Activated T-helper 1 cell treated with Interleukin-2 at 50 U/mL for 16 hours (primary cell): ENCODE measurements around the gene FAM43B.

Experiments
- DNase-seq: peaks from one replicate; pipeline ENCODE4 v3.0.0-alpha.2; 2020; ENCODE audit warnings: low read depth

Gene FAM43B

GRCh38 chr1:20593756-20594155 is 41.4 kb downstream of the FAM43B start:
- DNase-seq, result no peak

GRCh38 chr1:20594746-20595145 is 42.4 kb downstream of the FAM43B start:
- DNase-seq, result no peak

- DNase-seq, result no peak
Observed at GRCh38 chr1:20596106-20596505, 43.7 kb downstream of the FAM43B start.

- no peak for DNase-seq
Observed at GRCh38 chr1:20597650-20598049, 45.3 kb downstream of the FAM43B start.

- no peak for DNase-seq
Observed at GRCh38 chr1:20600156-20600555, 47.8 kb downstream of the FAM43B start.

- no peak for DNase-seq
Observed at GRCh38 chr1:20601129-20601825, 48.9 kb downstream of the FAM43B start.

GRCh38 chr1:20602851-20603450 is 50.6 kb downstream of the FAM43B start:
- DNase-seq, result no peak

GRCh38 chr1:20603504-20604464 is 51.4 kb downstream of the FAM43B start:
- DNase-seq, result no peak
